Erythroblast (primary cell): Measurements from ENCODE around the gene PRM3.

Experiments
- DNase-seq, 2 experiments: peaks; one replicate each; lab custom pipeline; 2025; lab: John Stamatoyannopoulos, UW
- GATA1 ChIP-seq: IDR thresholded peaks from 2 replicates; pipeline ENCODE4 v1.6.1; 2011; ENCODE audit warnings: low read depth, mild to moderate bottlenecking, control low read depth, low read length, moderate library complexity
- POLR2A ChIP-seq: IDR thresholded peaks from 2 replicates; pipeline ENCODE4 v1.6.1; 2011; ENCODE audit warnings: mild to moderate bottlenecking, low read length

The PRM3 gene

DNA sequence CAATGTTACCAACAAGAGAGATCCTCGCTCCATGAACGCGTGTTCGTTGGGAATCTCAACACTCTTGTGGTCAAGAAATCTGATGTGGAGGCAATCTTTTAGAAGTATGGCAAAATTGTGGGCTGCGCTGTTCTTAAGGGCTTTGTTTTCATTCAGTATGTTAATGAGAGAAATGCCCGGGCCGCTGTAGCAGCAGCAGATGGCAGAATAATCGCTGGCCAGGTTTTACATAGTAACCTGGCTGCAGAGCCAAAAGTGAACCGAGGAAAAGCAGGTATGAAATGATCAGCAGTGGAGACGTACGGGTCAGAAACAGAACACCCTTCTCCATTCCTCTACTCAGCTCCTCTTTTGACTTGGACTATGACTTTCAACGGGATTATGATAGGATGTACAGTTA, 30.8 kb downstream of the PRM3 start:
- no peak for DNase-seq
- TF ChIP-seq POLR2A (no peak), GATA1 (no peak)

DNA sequence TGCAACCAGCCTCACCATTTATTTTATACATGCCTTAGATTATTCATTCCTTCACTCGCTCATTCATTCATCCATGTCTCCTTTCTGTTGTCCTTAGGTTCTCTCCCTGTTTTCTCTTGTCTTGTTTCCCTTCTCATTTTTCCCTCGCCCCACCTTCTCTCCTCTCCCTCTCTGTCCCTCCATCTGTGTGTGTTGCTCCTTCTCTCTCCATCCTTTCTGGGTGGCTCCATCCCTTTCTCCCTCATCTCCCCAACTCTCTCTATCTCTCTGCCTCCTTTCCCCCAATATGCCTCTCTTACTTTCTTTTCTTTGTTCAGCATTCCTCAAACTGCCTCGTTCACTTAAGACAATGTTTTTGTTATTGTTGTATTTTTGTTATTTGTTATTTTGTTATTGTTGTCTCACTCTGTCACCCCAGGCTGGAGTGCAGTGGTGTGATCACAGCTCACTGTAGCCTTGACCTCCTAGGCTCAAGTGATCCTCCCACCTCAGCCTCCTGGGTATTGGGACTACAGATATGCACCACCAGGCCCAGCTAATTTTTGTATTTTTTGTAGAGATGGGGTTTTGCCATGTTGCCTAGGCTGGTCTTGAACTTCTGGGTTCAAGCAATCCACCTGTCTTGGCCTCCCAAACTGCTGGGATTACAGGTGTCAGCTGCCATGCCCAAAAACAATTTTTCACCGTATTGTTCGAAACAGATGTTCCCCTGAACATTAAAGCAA, 31.8 kb downstream of the PRM3 start:
- TF ChIP-seq POLR2A (no peak), GATA1 (no peak)

DNA sequence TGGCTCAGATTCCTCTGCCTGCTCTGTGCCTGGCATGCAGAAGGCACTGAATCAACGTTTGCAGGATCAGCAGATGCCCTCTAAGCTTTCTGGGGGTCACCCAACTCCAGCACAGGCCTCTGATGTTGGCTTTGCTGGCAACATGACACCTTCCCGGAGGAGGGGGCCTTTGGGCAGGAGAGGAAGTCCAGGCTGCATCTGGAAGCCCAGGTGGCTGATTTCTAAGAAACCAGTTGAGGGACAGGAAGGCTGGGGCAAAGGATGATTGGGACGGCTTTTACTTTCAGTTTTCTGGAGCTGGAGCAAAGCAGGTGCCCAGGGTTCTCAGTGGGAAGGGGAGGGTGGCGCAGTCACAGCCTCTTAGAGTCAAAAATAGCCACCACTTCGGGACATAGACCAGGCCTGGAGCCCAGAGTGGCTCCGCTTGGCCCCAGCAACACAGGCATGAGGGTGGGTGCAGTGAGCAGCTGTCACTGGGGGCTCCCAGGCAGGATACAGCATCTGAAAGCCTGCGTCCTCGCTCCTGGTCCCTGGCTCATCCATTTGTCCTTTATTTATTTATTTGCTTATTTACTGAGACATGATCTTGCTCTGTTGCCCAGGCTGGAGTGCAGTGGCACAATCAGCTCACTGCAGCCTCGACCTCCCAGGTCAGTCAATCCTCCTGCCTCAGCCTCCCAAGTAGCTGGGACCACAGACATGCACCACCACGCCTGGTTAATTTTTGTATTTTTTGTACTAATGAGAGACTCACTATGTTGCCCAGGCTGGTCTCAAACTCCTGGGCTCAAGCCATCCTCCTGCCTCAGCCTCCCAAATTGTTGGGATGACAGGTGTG, 32.6 kb downstream of the PRM3 start:
- no peak for TF ChIP-seq GATA1
- no peak for TF ChIP-seq POLR2A
- no peak for DNase-seq

More for the DNA sequence above, 31.8 kb downstream of the PRM3 start:
- no peak for DNase-seq

DNA sequence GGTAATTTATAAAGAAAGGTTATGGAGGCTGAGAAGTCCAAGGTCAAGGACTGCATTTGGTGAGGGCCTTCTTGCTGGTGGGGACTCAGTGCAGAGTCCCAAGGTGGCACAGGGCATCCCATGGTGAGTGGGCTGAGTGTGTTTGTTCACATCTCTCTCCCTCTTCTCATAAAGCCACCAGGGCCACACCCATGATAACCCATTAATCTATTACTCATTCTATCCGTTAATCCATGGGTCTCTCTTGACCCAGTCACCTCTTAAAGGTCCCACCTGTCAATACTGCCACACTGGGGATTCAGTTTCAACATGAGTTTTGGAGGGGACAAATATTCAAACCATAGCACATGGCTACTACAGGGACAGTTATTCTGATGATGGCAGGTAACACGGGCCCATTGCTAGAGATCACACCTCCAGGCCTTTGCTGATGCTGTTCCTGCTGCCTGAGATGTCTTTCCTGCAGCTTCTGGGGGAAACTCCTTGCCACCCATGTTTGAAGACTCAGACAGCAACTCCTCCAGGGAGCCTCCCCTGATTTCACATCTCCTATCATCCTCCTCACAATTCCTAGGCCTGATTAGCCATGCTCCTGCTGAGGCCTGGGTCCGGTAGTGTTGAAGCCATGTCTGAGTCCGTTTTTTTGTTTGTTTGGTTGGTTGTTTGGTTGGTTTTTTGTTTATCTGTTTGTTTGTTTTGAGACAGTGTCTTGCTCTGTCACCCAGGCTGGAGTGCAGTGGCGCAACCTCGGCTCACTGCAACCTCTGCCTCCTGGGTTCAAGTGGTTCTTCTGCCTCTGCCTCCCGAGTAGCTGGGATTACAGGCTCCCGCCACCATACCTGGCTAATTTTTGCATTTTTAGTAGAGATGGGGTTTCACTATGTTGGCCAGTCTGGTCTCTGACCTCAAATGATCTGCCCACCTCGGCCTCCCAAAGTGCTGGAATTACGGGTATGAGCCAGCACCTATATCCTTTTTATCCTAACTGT, 33.5 kb downstream of the PRM3 start:
- TF ChIP-seq GATA1 (no peak), POLR2A (no peak)
- no peak for DNase-seq

DNA sequence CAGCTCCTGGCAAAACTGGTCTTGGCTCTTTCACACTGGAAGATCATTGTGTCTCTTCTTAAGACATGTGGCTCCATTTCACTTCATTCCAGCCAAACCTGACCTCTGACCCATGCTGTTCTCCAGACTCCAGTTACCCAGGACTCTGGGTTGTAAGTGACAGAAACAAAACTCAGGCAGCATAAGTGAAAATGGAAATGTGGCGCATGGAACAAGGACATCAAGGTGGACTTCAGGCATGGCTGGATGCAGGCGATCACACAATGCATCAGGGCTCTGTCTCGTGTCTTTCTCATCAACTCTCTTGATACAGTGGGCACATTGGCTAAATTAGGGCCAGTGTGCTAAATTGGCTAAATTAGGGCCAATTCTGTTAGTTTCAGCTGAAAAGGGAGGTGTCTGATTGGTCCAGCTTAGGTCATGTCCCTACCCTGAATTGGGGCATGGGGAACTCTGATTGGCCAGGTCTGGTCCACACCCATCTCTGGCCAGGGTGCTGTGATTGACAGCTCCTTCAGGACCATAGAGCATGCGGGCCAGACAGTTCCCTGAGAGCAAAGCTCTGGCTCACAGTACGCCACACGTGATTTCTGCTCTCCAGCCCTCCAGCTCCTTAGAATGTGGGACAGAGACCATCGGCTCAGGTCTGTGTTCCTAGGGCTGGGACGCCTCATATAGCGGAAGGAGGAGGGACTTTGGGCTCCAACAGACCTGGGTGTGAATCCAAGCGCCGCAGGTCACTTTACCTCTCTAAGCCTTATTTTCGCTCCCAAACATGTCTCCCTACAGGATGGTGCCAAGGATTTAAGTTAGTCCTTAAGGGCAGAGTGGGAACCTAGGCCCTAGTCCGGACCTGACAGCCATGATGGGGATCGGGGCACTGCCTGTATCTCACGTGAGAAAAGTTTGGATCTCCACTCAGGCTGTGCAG, 34.9 kb downstream of the PRM3 start:
- DNase-seq = peak; percentile 15 to 23
- no peak for TF ChIP-seq GATA1

DNA sequence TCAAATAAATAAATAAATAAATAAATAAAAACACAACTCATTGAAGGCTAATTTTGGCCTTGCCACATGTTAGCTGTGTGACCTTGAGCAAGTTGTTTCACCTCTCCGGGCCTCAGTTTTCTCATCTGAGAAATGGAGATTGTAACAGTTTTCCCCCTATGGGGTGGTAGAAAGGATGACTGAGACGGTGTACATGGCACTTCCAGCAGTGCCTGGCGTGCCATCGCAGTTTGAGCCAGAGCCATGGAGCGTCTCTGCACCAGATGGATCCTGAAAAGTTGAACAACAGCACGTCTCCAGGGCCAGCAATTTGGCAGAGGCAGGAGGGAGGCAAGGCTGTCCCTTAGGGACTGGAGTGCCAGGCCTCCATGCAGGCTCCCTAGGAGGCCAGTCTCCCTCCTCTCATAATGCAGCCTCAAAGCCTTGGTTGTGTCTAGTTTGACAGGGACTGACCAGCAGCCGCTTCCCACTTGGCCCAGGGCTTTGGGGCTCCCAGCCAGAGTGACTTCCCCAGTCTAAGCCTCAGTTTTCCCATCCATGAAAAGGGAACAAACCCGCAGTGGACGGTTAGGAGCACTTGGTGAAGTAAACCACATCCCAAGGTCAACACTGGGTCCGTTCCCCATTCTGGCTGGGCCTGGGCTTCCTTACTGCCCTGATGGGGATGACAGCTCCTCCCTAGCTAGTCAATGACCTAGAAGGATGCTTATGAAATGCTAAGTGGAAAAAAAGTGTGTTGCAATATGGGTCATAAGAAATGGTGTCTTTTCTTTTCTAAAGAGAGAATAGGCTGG, 36.8 kb downstream of the PRM3 start:
- TF ChIP-seq POLR2A (no peak), GATA1 (no peak)
- DNase-seq = no peak

DNA sequence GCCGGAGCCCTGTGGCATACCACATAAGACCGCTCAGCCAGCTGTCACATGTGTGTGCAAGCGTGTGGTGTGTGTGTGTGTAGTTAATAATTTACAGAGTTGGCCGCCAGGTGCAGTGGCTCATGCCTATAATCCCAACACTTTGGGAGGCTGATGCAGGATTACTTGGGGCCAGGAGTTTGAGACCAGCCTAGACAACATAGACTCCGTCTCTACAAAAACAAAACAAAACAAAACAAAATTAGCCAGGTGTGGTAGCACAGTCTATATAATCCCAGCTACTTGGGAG, 37.8 kb downstream of the PRM3 start:
- no peak for DNase-seq
- TF ChIP-seq POLR2A = no peak
- TF ChIP-seq GATA1 = no peak

DNA sequence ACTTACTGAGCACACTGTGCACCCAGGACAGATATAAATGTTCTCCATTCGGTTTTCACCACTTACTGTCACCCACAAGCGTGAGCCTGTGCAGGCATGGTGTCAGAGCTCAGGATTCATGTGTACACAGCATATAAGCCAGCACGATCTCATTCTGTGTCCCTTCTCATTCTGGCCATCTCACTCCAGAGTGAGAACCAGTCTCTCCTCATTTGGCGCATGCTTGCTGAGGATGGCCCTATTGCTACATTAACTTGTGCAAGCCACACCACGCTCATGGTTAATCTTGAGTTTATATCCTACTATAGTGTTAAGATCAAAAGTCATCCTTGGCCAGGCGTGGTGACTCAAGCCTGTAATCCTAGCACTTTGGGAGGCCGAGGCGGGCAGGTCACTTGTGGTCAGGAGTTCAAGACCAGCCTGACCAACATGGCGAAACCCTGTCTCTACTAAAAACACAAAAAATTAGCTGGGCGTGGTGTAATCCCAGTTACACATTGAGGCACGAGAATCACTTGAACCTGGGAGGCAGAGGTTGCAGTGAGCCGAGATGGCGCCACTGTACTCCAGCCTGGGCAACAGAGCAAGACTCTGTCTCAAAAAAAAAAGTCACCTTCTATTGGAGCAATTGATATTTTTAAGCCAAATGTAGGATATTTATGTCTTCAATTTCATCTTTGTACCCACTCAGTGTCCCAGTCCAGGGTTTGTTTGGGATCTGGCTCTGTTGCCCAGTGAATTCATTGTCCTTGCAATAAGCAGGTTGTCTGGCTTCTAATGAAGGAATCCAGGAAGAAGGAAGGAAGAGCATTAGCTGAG, 38.3 kb downstream of the PRM3 start:
- TF ChIP-seq GATA1 (no peak), POLR2A (no peak)
- no peak for DNase-seq

DNA sequence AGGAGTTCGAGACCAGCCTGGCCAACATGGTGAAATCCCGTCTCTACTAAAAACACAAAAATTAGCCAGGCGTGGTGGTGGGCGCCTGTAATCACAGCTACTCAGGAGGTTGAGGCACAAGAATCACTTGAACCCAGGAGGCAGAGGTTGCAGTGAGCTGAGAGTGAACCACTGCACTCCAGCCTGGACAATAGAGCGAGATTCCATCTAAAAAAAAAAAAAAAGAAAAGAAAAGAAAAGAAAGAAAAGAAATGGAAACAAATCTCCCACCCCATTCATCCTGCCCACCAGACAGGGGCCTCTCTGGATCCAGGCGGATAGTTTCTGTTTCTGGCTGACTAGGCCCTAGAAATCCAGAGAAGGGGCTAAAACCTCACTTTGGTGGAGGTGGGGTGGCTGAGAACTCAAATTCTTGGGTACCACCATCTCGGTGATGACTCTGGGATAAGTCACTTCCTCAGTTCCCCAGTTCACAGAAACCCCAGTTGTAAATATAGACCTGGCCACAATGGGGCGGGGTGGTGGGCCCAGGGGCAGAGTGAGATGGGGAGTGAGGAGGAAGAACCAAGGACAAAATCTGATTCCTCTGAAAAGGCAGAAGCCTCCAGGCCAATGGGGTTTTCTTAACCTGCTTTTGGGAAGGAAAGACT, 39.6 kb downstream of the PRM3 start:
- no peak for TF ChIP-seq GATA1
- no peak for TF ChIP-seq POLR2A
- DNase-seq = peak in 1 of 2 experiments; percentile 25

DNA sequence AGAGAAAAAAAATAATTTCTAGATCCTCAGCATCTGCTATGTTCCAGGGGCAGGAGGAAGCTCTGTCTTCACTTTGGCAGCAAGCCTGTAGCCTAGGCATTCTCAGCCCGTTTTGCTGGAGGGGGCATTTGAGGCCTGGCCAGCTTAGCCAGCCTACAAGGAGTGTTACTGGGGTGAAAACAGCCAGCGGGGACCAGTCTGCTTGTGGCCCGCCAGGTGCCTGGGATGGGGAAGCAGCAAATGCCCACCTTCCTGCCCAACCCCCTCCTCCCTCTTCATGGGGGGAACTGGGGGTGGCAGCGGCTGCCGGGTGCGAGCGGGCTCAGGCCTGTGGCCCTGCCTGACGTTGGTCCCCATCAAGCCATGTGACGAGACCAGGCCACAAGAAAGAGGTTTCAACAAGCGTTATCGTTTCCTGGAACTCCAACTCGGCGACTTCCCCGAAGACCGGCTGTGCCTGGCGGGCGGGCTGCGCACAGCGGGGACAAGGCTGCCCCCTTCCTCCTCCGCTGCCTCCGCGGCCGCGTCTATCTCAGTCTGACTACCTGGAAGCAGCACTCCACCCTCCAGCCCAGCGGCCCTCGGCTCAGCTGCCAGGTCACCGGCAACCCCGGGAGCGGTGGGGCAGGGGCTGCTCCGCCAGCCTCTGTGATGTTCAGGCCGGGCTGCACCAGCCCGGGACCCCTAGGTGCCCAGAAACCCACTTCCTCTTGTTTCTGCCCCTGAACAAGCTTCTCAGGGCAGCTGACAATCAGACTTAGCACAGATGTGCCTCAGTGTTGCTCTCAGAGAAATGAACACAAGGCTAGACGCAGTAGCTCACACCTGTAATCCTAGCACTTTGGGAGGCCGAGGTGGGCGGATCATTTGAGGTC, 40.3 kb downstream of the PRM3 start:
- TF ChIP-seq GATA1 (no peak), POLR2A (peak; percentile 80)
- peak; percentile 88 to 89 for DNase-seq
